Progenitor cell of endocrine pancreas (in vitro differentiated cells): ENCODE measurements around the gene TRMT44. TPM values are rescaled to one million over a fixed set of nuclear protein-coding genes. Genes with fewer than 3 reads are reported as not detected.

Source experiments
- DNase-seq: peaks from one replicate; pipeline ENCODE4 v3.0.0; 2021; ENCODE audit warnings: low spot score; ENCODE audit not compliant: unreplicated experiment
- H3K27ac Mint-ChIP-seq: 2 replicates; pipeline ENCODE4 v1.8.0; 2021; ENCODE audit warnings: mild to moderate bottlenecking, moderate library complexity, mixed read lengths
- H3K27me3 Mint-ChIP-seq: 2 replicates; pipeline ENCODE4 v1.8.0; 2021; ENCODE audit warnings: mixed read lengths
- H3K36me3 Mint-ChIP-seq: 2 replicates; pipeline ENCODE4 v1.8.0; 2022; ENCODE audit warnings: mixed read lengths; ENCODE audit not compliant: insufficient read depth
- H3K4me1 Mint-ChIP-seq: 2 replicates; pipeline ENCODE4 v1.8.0; 2021; ENCODE audit warnings: low read depth, mixed read lengths
- H3K4me3 Mint-ChIP-seq: 2 replicates; pipeline ENCODE4 v1.8.0; 2021; ENCODE audit warnings: low read depth, mild to moderate bottlenecking, moderate library complexity, mixed read lengths
- H3K9me3 Mint-ChIP-seq: 2 replicates; pipeline ENCODE4 v1.8.0; 2021; ENCODE audit warnings: low read depth, mixed read lengths
- total RNA-seq: library from RNA; stranded (reverse); gene quantifications from 2 replicates; pipeline ENCODE4 v1.2.1, GENCODE V29; 2021
- TF ChIP-seq, protein P1 (sequence below): fragments of 200-600 bp; sonication (generic); IDR thresholded peaks from one replicate; pipeline ENCODE4 v1.5.0; 2021; ENCODE audit warnings: antibody characterized with exemption, mild to moderate bottlenecking; ENCODE audit not compliant: unreplicated experiment

The TRMT44 gene
- total RNA-seq, 1 donor from 2014 or later: 31.0 TPM

DNA sequence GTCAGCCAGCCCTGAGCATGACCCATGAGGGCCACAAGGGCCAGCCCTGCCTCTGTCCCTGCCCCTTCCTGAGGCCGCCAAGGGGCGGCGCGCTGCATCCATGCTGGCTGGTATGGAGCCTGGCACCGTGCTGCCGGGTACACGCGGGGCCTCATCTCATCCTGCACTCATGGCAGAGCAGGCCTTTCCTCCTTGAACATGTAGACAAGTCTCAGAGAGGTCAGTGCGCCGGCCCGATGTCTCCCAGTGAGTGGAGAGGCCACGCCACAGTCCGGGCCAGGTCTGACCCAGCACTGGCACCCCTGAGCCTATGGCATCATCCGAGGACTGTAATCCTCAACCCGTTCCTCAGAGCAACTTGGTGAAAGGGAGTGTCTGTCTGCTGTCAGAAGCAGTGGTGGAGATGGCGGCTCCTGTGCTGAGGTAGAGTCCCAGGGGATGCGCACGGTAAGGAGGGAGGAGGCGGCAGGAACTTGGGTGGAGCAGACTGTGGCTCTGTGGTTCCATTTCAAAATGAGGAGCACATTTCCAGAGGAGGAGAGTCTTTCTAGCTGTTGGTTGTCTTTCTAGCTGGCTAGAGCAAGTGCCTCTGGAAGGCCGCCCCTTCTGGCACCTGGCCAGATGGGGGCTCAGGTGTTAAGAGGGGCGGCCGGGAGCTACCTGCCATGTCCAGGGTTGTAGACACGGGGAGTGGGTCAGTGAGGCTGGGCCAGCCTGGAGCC is 32.8 kb downstream of the TRMT44 start:
- Mint-ChIP-seq H3K36me3 (peaks cover 10% of the 10 kb centered on the region), H3K4me1 (no peaks in the 10 kb centered on the region), H3K27ac (no peak overlapping the region), H3K27me3 (no peaks in the 10 kb centered on the region), H3K9me3 (no peaks in the 10 kb centered on the region), H3K4me3 (no peak overlapping the region)
- no peak for DNase-seq
- TF ChIP-seq, protein P1, sequence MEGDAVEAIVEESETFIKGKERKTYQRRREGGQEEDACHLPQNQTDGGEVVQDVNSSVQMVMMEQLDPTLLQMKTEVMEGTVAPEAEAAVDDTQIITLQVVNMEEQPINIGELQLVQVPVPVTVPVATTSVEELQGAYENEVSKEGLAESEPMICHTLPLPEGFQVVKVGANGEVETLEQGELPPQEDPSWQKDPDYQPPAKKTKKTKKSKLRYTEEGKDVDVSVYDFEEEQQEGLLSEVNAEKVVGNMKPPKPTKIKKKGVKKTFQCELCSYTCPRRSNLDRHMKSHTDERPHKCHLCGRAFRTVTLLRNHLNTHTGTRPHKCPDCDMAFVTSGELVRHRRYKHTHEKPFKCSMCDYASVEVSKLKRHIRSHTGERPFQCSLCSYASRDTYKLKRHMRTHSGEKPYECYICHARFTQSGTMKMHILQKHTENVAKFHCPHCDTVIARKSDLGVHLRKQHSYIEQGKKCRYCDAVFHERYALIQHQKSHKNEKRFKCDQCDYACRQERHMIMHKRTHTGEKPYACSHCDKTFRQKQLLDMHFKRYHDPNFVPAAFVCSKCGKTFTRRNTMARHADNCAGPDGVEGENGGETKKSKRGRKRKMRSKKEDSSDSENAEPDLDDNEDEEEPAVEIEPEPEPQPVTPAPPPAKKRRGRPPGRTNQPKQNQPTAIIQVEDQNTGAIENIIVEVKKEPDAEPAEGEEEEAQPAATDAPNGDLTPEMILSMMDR: no peak

DNA sequence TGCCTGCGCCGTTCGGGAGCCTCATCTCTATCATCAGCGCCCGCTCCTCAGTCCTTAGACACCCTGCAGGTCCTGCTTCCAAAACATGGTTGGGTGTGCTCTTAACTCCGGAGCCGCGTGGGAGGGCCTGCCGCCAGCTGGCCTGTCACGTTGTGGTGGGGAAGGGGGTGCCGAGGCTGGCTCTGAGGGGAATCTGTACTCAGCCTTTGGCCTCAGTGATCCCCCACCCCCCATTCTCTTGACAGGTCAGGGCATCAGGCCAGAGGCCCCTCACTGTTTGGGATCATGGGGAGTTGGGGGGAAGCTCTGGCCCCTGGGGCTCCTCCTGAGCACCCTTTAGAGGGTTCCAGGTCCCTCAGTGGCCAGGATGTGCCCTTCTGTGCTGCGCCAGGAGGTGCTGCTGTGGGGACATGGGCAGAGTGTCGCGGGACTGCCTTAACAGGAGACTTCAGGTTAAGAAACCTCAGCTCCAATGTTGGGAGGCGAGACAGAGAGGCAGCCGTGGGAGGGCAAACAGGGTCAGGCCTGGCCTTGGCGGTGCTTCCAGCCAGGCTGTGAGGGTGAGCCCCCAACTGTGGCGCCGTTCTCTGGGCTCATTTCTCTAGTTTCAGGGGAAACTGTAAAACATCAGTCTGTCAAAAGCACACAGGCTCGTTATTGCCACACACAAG is 33.5 kb downstream of the TRMT44 start:
- DNase-seq: no peak
- TF ChIP-seq, protein P1: no peak
- H3K27ac Mint-ChIP-seq: peak overlapping the region; percentile 37

DNA sequence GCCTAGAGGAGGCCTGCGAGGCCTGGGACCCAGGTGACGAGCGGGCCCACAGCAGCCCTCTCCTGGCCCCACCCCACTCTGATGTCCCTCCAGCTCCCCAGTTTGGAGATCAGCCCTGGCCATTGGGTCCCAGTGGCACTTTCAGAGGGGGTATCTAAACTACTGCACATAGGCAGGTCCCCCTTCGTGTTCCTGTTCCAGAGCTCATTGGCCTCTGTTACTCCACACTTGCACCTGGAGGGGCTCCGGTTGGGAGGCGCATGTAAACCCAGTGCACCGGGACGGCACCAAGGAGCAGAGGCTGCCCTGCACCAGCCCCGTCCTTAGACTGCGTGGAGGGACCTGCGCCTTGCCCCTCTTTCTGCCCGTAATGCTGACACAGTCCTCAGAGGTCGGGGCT is 34.3 kb downstream of the TRMT44 start:
- Mint-ChIP-seq H3K27me3 (no peaks in the 10 kb centered on the region), H3K4me1 (no peaks in the 10 kb centered on the region), H3K36me3 (peaks cover 4% of the 10 kb centered on the region), H3K9me3 (no peaks in the 10 kb centered on the region), H3K27ac (no peak overlapping the region), H3K4me3 (no peak overlapping the region)
- TF ChIP-seq, protein P1: no peak
- no peak for DNase-seq

More for the DNA sequence above, 33.5 kb downstream of the TRMT44 start:
- Mint-ChIP-seq H3K36me3 (peaks cover 7% of the 10 kb centered on the region), H3K9me3 (no peaks in the 10 kb centered on the region), H3K4me1 (no peaks in the 10 kb centered on the region), H3K4me3 (no peak overlapping the region), H3K27me3 (no peaks in the 10 kb centered on the region)

DNA sequence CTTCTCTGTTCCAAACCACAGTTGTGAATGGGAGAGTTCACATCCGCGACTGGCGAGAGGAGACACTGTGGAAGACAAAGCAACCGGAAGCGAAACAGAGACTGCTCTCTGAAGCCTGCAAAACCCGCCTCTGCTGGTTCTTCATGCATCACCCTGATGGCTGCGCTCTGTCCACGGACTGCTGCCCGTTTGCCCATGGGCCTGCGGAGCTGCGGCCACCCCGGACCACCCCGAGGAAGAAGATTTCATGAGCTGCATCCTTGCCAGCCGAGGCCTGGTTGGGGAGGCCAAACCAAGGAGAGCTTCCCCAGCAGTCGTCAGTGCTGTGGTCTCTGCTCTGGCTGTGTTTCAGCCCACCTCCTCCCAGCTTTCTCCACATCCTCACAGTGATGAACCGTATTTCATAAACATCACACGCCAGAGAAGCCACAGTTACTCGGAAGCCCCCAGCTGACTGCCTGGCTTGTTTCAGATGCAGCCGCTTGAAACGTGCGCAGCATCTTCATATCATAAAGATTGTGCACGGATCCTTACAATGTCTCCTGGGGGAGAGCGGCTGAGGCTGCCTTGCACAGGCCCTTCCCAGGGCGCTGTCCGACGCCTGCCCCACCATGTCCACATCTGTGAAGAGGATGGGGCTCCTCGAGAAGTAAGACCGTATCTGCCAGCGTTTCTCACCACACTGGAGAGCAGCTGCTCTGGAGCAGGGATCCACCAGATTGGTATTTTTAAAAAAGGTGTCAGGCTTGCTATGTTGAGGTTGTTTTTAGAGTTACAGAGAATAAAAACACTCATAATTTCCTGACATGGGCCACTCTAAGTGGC is 35.4 kb downstream of the TRMT44 start:
- no peaks in the 10 kb centered on the region for H3K27me3 Mint-ChIP-seq
- H3K36me3 Mint-ChIP-seq: peaks cover 4% of the 10 kb centered on the region
- peak overlapping the region; percentile 20 for H3K27ac Mint-ChIP-seq
- no peak for DNase-seq
- H3K4me3 Mint-ChIP-seq: no peak overlapping the region
- H3K4me1 Mint-ChIP-seq: no peaks in the 10 kb centered on the region
- H3K9me3 Mint-ChIP-seq: no peaks in the 10 kb centered on the region
- TF ChIP-seq, protein P1: no peak

DNA sequence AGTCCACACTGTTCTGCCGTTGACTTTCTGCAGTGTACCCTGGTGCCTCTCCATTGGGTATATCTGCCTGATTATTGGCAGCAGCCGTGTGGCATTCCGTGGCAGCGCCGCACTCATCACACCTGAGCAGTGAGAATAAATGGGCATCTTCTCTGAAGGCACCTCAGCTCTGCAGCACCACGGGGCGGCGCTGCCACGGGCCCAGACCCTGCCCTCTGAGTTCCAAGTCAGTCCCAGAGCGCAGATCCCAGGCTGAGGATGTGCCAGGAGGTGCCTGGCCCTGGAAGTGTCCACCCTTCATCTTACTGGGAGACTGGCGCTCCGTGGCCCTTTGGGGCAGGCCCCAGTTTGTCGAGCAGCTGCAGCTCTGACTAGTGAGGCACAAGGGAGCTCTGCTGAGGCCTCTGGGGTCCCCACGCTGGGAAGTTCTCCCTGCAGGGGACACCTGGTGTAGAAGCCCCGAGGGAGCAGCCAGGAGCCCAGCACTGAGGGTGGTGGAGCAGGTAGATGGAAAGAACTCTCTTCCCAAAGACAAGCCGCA is 36.6 kb downstream of the TRMT44 start:
- Mint-ChIP-seq H3K4me1 (no peaks in the 10 kb centered on the region), H3K36me3 (peaks cover 1% of the 10 kb centered on the region), H3K4me3 (no peak overlapping the region), H3K27me3 (no peaks in the 10 kb centered on the region), H3K9me3 (no peaks in the 10 kb centered on the region), H3K27ac (no peak overlapping the region)
- no peak for DNase-seq
- TF ChIP-seq, protein P1: no peak
